GM19324 (cell line): ENCODE measurements around the gene STK24.

Experiments
- ATAC-seq: cut with Tn5 transposase; IDR thresholded peaks from one replicate; pipeline ENCODE4 v1.9.1; 2021; ENCODE audit warnings: mild to moderate bottlenecking, moderate library complexity; ENCODE audit not compliant: unreplicated experiment, low FRiP score

Gene STK24

DNA sequence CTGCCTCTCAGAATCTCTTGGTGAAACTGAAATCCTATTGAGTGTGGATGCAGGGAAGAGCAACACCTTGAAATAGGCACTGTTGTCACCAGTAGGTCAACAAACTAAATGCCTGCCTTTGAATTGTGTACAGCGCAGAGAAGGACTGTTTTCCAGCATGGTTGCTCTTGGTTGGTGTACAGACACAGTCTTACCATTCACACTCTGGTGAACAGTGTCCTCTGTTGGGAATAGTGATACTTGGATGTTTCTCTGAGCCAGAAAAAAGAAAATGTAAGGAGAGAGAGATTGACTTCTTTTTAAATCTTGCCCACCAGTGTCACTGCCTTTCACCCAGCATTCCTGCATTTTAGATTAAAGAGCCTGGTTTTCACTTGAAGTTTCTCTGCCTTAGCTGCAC is 179.7 kb downstream of the STK24 start:
- no peak for ATAC-seq

- ATAC-seq: no peak
Observed at GRCh38 chr13:98396071-98396710, 180.7 kb downstream of the STK24 start.
